Stimulated activated CD4-positive, alpha-beta T cell treated with anti-CD3 and anti-CD28 coated beads, TNF-alpha, amount 100 ng/mL, for 48 hours (primary cell): ENCODE data around the gene KNDC1.

Experiments
- DNase-seq, 3 donors: peaks; one replicate each; pipeline ENCODE4 v3.0.0-alpha.2; 2020; ENCODE audit warnings: low read depth in 3 of 3

KNDC1 gene

GRCh38 chr10:133177380-133178157 is 17.6 kb downstream of the KNDC1 start:
- no peak for DNase-seq

GRCh38 chr10:133178357-133179127 is 18.5 kb downstream of the KNDC1 start:
- no peak for DNase-seq

GRCh38 chr10:133179128-133179520 is 19.1 kb downstream of the KNDC1 start:
- no peak for DNase-seq

- no peak for DNase-seq
Observed at GRCh38 chr10:133179651-133180050, 19.6 kb downstream of the KNDC1 start.

- DNase-seq, result no peak
Observed at GRCh38 chr10:133180192-133180964, 20.4 kb downstream of the KNDC1 start.

- DNase-seq, result no peak
Observed at GRCh38 chr10:133180965-133181639, 21.1 kb downstream of the KNDC1 start.

- DNase-seq, result no peak
Observed at GRCh38 chr10:133182190-133182589, 22.2 kb downstream of the KNDC1 start.

- no peak for DNase-seq
Observed at GRCh38 chr10:133182791-133183645, 23.0 kb downstream of the KNDC1 start.

- DNase-seq, result no peak
Observed at GRCh38 chr10:133183646-133184378, 23.8 kb downstream of the KNDC1 start.

GRCh38 chr10:133184591-133185244 is 24.7 kb downstream of the KNDC1 start:
- no peak for DNase-seq

GRCh38 chr10:133185421-133185820 is 25.4 kb downstream of the KNDC1 start:
- DNase-seq, result no peak

GRCh38 chr10:133185916-133186315 is 25.9 kb downstream of the KNDC1 start:
- no peak for DNase-seq

GRCh38 chr10:133186416-133187090 is 26.5 kb downstream of the KNDC1 start:
- DNase-seq, result no peak

GRCh38 chr10:133187091-133187905 is 27.3 kb downstream of the KNDC1 start:
- no peak for DNase-seq

- DNase-seq, result no peak
Observed at GRCh38 chr10:133187906-133188681, 28.1 kb downstream of the KNDC1 start.

GRCh38 chr10:133189256-133189655 is 29.2 kb downstream of the KNDC1 start:
- DNase-seq, result no peak

GRCh38 chr10:133189726-133190125 is 29.7 kb downstream of the KNDC1 start:
- DNase-seq, result no peak
